Activated gamma-delta T cell treated with Interleukin-2 at 50 U/mL for 16 hours (primary cell): ENCODE data around the gene ADGRV1.
"Not testable (repeated sequence)": the region's sequence is repeated elsewhere in the genome, so short reads cannot be mapped to it uniquely, and the experiment has no call there.

Source experiments
- DNase-seq: peaks from one replicate; pipeline ENCODE4 v3.0.0-alpha.2; 2020

The ADGRV1 gene

DNA sequence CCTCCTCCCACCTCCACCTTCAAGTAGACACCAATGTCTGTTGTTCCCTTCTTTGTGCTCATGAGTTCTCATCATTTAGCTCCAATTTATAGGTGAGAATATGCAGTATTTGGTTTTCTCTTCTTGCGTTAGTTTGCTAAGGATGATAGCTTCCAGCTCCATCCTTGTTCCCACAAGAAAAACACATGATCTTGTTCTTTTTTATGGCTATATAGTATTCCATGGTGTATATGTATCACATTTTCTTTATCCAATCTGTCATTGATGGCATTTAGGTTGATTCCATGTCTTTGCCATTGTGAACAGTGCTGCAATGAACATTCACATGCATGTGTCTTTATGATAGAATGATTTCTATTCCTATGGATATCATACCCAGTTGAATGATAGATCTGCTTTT lies 454.3 kb downstream of the ADGRV1 start:
- not testable (repeated sequence) for DNase-seq

GRCh38 chr5:91016322-91016721 lies 457.7 kb downstream of the ADGRV1 start:
- DNase-seq, result no peak

- DNase-seq, result no peak
Observed at GRCh38 chr5:91016954-91017700, 458.5 kb downstream of the ADGRV1 start.

- DNase-seq, result no peak
Observed at GRCh38 chr5:91018200-91018599, 459.6 kb downstream of the ADGRV1 start.

GRCh38 chr5:91018712-91019371 lies 460.2 kb downstream of the ADGRV1 start:
- no peak for DNase-seq

GRCh38 chr5:91020065-91020800 lies 461.6 kb downstream of the ADGRV1 start:
- DNase-seq, result no peak

- DNase-seq, result no peak
Observed at GRCh38 chr5:91022518-91022917, 463.9 kb downstream of the ADGRV1 start.

DNA sequence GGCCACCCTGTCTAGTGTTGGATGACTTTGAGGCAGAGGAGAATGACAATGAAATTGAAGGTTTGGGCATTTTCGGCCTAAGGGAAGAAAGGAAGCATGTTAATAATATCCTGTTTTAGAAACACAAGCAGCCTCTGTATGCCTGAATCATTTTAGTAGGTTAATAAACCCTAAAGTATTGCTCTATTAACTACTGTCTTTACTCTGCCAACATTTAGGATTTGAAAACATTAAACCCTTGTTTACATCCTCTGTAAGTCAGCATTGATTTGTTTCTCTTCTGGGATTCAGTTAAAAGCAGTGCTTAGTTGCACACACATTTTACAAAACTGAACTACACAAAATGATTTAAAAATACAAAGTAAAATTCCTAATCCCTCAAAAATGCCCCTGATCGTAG lies 465.6 kb downstream of the ADGRV1 start:
- no peak for DNase-seq

DNA sequence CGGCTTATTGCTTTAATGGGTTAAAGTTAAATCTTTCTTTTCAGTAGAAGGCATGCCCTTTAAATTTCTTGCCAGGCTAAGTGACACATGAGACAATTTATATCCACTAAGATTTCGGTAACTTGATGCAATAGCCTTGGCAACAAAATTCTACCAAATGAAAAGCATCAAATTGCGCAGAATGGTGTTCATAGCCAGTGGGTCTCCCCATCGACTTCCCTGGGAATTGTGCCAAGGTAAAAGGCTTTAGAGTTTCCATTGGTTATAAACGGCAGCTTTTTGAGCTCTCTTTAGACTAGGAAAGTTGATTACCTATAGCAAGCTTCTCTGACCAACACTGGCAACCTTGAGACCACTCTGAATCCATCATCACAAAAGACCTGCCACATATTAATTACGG lies 466.1 kb downstream of the ADGRV1 start:
- DNase-seq, result no peak

DNA sequence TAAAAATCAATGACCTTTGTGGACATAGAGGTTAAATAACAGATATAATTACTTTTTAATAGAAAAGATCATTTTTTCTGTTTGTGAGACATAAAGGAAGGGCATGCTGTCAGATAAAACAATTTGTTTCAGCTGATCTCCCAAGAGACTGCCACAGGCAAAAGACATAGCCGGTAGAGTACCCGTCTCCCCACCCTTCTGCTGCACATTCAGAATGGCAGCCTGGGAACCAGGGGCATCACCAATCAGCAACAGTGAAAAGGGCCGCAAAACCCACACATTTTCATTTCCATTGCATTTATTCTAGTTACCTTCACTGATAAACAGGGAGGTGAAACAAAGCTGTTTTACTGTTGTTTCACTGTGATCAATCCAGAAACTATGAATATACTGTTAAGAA lies 466.9 kb downstream of the ADGRV1 start:
- DNase-seq, result no peak

DNA sequence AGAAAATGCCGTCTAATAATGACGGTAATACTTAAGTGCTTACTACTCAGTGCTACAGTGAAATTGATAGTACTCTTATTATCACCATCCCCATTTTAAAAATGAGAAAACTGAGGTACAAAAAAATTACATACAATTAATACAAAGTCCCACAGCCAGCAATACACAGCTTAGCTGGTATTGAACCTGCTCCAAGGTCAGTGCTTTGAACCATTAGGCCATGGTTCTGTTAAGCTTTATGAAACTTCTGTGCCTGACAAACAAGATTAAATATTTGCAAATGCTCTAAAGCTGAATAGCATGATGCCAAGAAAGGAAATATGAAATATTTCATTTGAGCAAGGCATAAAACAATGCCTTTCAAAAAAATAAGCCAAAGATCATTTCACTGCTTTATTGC lies 467.4 kb downstream of the ADGRV1 start:
- DNase-seq, result no peak

DNA sequence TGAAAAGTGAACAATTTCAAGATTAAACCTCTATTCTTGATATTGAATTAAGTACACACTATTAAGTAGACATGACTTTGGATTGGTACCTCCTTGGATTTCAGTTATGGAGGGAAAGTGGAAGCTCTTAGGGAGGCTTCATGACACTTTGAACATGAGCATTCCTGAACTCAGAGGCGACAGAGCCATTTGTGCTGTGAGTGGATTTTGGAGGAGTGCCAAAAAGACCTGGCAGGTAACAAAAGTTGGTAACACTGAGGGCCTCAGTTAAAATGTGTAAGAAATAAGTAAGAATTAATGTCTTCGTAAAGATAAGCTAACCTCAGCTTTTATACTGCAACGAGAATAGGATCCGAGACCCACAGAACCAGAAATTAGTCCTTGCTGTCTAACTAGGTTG lies 467.9 kb downstream of the ADGRV1 start:
- no peak for DNase-seq

DNA sequence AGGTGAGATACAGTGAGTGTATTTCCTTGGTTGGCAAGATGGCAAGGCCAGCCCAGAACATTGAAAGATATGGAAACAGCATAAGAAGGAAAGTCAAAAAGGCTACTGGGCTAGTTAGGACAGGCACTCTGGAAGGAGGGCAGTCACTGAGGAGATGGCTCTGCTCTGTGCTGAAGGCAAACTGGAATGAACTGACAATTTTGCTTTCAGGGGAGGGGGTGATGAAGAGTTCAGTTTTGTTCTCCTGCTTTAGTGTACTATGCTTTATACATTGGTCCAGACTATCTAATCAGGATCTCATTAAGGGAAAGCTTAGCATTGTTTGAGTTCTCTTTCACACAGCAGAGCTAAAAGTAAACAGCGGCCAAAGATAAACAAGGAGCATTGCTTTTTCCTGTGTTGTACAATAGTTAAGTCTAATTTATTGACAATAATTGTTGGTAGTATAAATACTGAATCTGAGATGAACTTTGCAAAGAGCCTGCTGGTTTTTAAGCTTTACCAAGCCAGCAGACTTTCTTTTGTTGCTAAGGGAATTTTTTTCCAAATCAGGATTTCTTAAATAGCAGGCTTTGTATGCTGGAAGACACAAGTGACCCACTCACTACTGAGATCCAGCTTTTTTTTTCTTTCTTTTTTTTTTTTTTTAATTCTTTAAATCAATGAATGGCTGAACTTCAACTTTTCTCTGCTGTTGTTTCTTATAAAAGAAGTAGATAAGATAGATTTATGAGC lies 469.0 kb downstream of the ADGRV1 start:
- no peak for DNase-seq

DNA sequence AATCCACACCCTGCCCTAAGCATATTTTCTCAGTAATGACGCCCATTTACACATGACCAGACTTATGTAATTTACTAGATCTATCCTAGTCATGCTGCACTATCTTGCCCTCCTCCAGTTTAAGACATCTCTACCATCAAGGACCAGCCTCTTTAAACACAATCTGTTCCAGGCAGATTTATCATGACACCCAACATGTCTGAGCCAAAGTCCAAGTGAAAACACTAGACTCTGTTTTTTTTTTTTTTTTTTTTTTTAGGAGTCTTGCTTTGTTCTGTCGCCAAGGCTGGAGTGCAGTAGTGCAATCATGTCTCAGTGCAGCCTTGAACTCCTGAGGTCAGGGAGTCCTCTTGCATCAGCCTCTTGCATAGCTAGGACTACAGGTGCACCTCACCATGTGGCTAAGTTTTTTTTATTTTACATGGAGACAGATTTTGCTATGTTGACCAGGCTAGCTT lies 469.9 kb downstream of the ADGRV1 start:
- DNase-seq, result no peak

DNA sequence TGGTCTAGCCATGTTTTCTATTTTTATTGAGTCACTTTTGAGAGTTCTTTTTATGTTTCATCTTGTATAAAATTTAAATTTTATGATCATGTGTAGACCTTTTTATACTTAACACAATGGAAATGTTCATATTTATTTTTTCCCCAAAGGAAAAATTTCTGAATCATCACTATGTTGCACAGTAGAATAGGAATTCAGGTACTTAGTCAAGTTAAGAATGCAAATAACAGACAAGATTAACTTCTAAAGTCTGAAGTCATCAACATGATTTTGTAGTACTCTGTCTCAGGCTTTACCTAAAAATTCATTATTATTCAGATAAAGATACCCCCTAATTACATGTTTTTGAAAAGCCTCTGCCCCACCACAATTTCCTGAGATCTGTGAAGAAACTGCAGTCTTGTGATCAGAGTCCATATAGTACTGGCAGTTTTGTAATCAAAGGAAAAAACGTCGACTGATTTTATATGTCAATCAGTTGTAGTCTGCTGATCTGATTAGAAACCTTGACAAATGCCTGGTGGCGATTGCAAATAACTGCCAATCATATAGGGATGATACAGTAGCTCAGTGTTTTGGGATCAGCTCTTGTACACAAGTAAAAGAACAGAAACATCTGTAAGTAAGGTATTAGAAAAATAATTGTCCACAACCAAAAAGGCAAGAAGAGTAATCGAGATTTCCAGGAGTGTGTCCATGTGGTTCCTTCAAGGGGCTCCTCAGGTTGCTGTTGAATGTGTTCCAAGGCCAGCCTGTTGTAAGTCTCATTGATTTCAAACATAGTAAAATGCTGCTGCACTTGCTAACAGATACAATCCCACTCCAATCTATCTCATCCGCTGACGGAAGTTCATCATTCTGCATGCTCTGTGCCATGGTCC lies 472.2 kb downstream of the ADGRV1 start:
- no peak for DNase-seq

- no peak for DNase-seq
Observed at GRCh38 chr5:91031402-91031752, 472.8 kb downstream of the ADGRV1 start.

- DNase-seq, result no peak
Observed at GRCh38 chr5:91032125-91032524, 473.5 kb downstream of the ADGRV1 start.

DNA sequence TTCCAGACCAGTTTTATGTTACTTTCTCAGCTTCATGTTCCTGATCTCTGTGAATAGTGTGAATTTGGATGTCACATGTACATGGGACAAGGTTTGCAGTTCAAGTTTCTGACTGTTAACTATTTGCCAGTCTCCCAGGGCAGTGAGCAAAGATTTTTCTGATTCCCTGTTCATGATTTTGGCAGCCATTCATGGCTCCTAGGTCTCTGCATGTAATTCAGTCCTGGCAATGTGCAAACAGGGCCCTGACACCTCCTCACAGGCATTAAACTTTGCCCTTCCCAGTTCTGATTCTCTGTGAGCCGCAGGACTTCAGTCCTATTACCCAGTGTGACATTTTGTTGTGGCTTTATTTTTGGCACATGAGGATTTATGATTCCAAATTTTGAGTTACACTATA lies 474.8 kb downstream of the ADGRV1 start:
- DNase-seq, result no peak

DNA sequence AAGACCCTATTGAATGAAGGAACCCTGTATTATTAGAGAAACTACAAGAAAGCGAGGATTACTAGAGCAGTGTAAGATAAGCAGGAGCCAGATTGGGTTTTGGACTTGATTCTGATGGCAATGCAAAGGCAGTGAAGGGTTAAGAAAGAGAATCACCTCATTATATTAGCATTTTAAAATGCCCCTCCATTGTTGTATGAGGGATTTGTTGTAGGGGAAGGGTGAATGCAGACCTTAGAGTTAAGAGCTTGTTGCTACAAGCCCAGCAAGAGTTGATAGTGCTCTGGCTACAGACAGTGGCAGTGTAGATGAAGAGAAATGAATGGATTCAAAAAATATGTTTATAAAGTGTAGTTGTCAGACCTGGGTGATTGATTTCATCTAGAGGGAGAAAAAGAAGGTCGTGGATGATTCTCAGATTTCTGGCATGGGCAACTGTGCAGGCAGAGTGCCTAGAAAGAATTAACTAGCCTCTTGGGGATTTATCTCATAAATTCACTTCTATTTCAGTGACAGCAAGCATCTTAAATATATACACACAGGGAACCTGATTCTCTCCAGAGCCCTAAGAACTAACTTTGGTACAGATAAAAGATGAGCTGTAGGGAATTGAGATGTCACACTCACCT lies 479.7 kb downstream of the ADGRV1 start:
- DNase-seq, result no peak

GRCh38 chr5:91041132-91041531 lies 482.5 kb downstream of the ADGRV1 start:
- not testable (repeated sequence) for DNase-seq

GRCh38 chr5:91042247-91042935 lies 483.8 kb downstream of the ADGRV1 start:
- DNase-seq, result no peak
